ENCODE results near the gene CNTRL. TPM values are rescaled to one million over a fixed set of nuclear protein-coding genes. Genes with fewer than 3 reads are reported as not detected.

Gene CNTRL
- total RNA-seq, 1 donor from 2014 or later: 14.2 TPM

Small RNA genes within 50 kb of the gene (small RNA-seq; reads per million reads assigned to genes)
- gene RN7SL181P: not detected

Other genes starting within 250 kb of the CNTRL start
- gene PSMD5, start 232.0 kb upstream of the CNTRL start, total RNA-seq: 30.4 TPM
- gene PHF19, start 197.8 kb upstream of the CNTRL start, total RNA-seq: 4.1 TPM
- 2.5 TPM for gene TRAF1, start 148.2 kb upstream of the CNTRL start, total RNA-seq
- 8.0 TPM for gene C5, start 24.7 kb upstream of the CNTRL start, total RNA-seq
- 64.3 TPM for gene RAB14, start 126.9 kb downstream of the CNTRL start, total RNA-seq
- gene GSN, start 193.2 kb downstream of the CNTRL start, total RNA-seq: 28.5 TPM